GM23338 (cell line): ENCODE results near the gene FKBP10.

Source experiments
- CREB1 ChIP-seq: fragments of 250-450 bp; sonication (Bioruptor Pico); IDR thresholded peaks from 2 replicates; pipeline ENCODE4 v1.5.0; 2020; ENCODE audit warnings: low read depth, mild to moderate bottlenecking, moderate library complexity
- CTCF ChIP-seq, 2 experiments: fragments of 200-600 bp in 1 of 2; sonication (generic) in 1 of 2; conservative IDR thresholded peaks; 2 replicates each; pipeline versions ENCODE4 v1.5.1 to v1.6.1; 2016 to 2017; ENCODE audit warnings: antibody characterized with exemption in 2 of 2, low read depth in 2 of 2, mild to moderate bottlenecking in 2 of 2, moderate library complexity in 1 of 2
- ETS1 ChIP-seq: IDR thresholded peaks from 2 replicates; pipeline ENCODE4 v1.6.1; 2016; ENCODE audit warnings: antibody characterized with exemption
- EZH2 ChIP-seq: fragments of 200-600 bp; sonication (generic); IDR thresholded peaks from one replicate; pipeline ENCODE4 v1.8.0; 2017; ENCODE audit warnings: antibody characterized with exemption, mild to moderate bottlenecking, low read depth; ENCODE audit not compliant: unreplicated experiment
- EZH2phosphoT487 ChIP-seq: fragments of 200-600 bp; sonication (generic); IDR thresholded peaks from one replicate; pipeline ENCODE4 v1.8.1; 2018; ENCODE audit warnings: antibody characterized with exemption; ENCODE audit not compliant: unreplicated experiment
- NANOG ChIP-seq: IDR thresholded peaks from 2 replicates; pipeline ENCODE4 v1.6.1; 2016; ENCODE audit warnings: antibody characterized with exemption, borderline replicate concordance
- POLR2AphosphoS5 ChIP-seq: IDR thresholded peaks from 2 replicates; pipeline ENCODE4 v1.6.1; 2016; ENCODE audit warnings: antibody characterized with exemption, low read depth
- REST ChIP-seq: IDR thresholded peaks from one replicate; pipeline ENCODE4 v1.6.1; 2018; ENCODE audit warnings: antibody characterized with exemption; ENCODE audit not compliant: unreplicated experiment
- ZNF331 ChIP-seq: fragments of 250-450 bp; sonication (Bioruptor Pico); IDR thresholded peaks from 2 replicates; pipeline ENCODE4 v1.5.0; 2020; ENCODE audit warnings: low read depth, mild to moderate bottlenecking, moderate library complexity

GRCh38 chr17:41813152-41813680, 412 bp downstream of the FKBP10 start:
- no peak for TF ChIP-seq CTCF (conservative IDR thresholded peaks at IDR 0.05; ENCODE audit: low read depth in 2 of 2)
- no peak for TF ChIP-seq REST
- TF ChIP-seq POLR2AphosphoS5: no peak
- TF ChIP-seq CREB1 (CRISPR knock-in tag): no peak
- TF ChIP-seq EZH2: no peak
- TF ChIP-seq NANOG: no peak
- TF ChIP-seq EZH2phosphoT487: no peak
- TF ChIP-seq ZNF331 (CRISPR knock-in tag): no peak
- TF ChIP-seq ETS1: no peak
